SK-N-SH (cell line): ENCODE results near the gene ZNF280D. TPM values are rescaled to one million over a fixed set of nuclear protein-coding genes. Genes with fewer than 3 reads are reported as not detected.

Source experiments
- CTCF ChIA-PET: fragments of 300-600, 350-600 bp; formaldehyde crosslinking; extraction: SDS; loops from one replicate; lab custom pipeline; 2021; lab: Yijun Ruan, JAX
- POLR2A ChIA-PET: fragments of 350-600 bp; sonication (Branson Sonifier 250); formaldehyde crosslinking; extraction: SDS; loops from one replicate; lab custom pipeline; 2020; ENCODE audit warnings: antibody characterized with exemption, inconsistent platforms; lab: Yijun Ruan, JAX
- DNase-seq: peaks from one replicate; pipeline ENCODE4 v3.0.0; 2012
- H2AFZ ChIP-seq: fragments of 200-600 bp; sonication (generic); 2 replicates; pipeline ENCODE4 v1.8.1; 2016; ENCODE audit warnings: antibody characterized with exemption, mild to moderate bottlenecking, low read depth
- H3F3A ChIP-seq: fragments of 200-600 bp; sonication (generic); replicated peaks from 2 replicates; pipeline ENCODE3; 2016; ENCODE audit warnings: antibody characterized with exemption, mild to moderate bottlenecking; ENCODE audit not compliant: insufficient read depth
- H3K27ac ChIP-seq, 2 experiments: fragments of 200-500 bp in 1 of 2; fragments of 200-600 bp in 1 of 2; sonication (Bioruptor generic) in 1 of 2; sonication (generic), shearing (Covaris generic) in 1 of 2; 2 replicates each; pipeline versions ENCODE4 v1.5.1 to v1.6.1; 2014 to 2016; ENCODE audit warnings: low read depth in 2 of 2, inconsistent platforms in 1 of 2, low read length in 1 of 2, mild to moderate bottlenecking in 1 of 2, mixed read lengths in 1 of 2
- H3K27me3 ChIP-seq: fragments of 200-600 bp; sonication (generic), shearing (Covaris generic); 2 replicates; pipeline ENCODE4 v1.6.1; 2016; ENCODE audit warnings: mixed run types; ENCODE audit not compliant: insufficient read depth
- H3K36me3 ChIP-seq, 2 experiments: fragments of 200-500 bp in 1 of 2; fragments of 200-600 bp in 1 of 2; sonication (Bioruptor generic) in 1 of 2; sonication (generic) in 1 of 2; replicated peaks in 1 of 2; 2 replicates each; pipeline versions ENCODE3 to v1.5.1; 2014 to 2016; ENCODE audit warnings: low read length in 1 of 2, mild to moderate bottlenecking in 1 of 2; ENCODE audit not compliant: insufficient read depth in 2 of 2, control insufficient read depth in 1 of 2
- H3K4me1 ChIP-seq, 2 experiments: fragments of 200-500 bp in 1 of 2; fragments of 200-600 bp in 1 of 2; sonication (Bioruptor generic) in 1 of 2; sonication (generic), shearing (Covaris generic) in 1 of 2; 2 replicates each; pipeline versions ENCODE4 v1.5.1 to v1.6.1; 2014 to 2016; ENCODE audit warnings: low read depth in 1 of 2, low read length in 1 of 2, mixed run types in 1 of 2; ENCODE audit not compliant: insufficient read depth in 2 of 2, control insufficient read depth in 1 of 2
- H3K4me2 ChIP-seq: fragments of 200-600 bp; sonication (generic), shearing (Covaris generic); 2 replicates; pipeline ENCODE4 v1.6.1; 2017; ENCODE audit warnings: mixed run types
- H3K4me3 ChIP-seq, 2 experiments: fragments of 200-500 bp in 1 of 2; fragments of 200-600 bp in 1 of 2; sonication (Bioruptor generic) in 1 of 2; sonication (generic), shearing (Covaris generic) in 1 of 2; 2 replicates each; pipeline versions ENCODE4 v1.5.1 to v1.8.1; 2014 to 2016; ENCODE audit warnings: low read depth in 2 of 2, inconsistent platforms in 1 of 2, low read length in 1 of 2, mild to moderate bottlenecking in 1 of 2, mixed read lengths in 1 of 2, moderate library complexity in 1 of 2
- H3K79me2 ChIP-seq: fragments of 200-600 bp; sonication (generic); 2 replicates; pipeline ENCODE4 v1.8.1; 2017; ENCODE audit warnings: mild to moderate bottlenecking; ENCODE audit not compliant: insufficient read depth
- H3K9ac ChIP-seq: fragments of 200-600 bp; sonication (generic); 2 replicates; pipeline ENCODE4 v1.6.1; 2017; ENCODE audit warnings: mixed run types
- H3K9me2 ChIP-seq: fragments of 200-600 bp; sonication (generic); 2 replicates; pipeline ENCODE4 v1.6.1; 2017; ENCODE audit warnings: mixed run types
- H3K9me3 ChIP-seq: fragments of 200-600 bp; sonication (generic); 2 replicates; pipeline ENCODE4 v1.6.1; 2017; ENCODE audit warnings: mixed run types, mild to moderate bottlenecking, moderate library complexity
- H4K20me1 ChIP-seq: fragments of 200-600 bp; sonication (generic); 2 replicates; pipeline ENCODE4 v1.6.1; 2017; ENCODE audit warnings: mild to moderate bottlenecking, mixed run types; ENCODE audit not compliant: insufficient read depth
- GABPA ChIP-seq: IDR thresholded peaks from 2 replicates; pipeline ENCODE4 v1.4.0; 2012; ENCODE audit warnings: low read depth, mild to moderate bottlenecking
- JUND ChIP-seq: IDR thresholded peaks from 2 replicates; pipeline ENCODE4 v1.4.0; 2012
- MEF2A ChIP-seq: IDR thresholded peaks from 2 replicates; pipeline ENCODE4 v1.4.0; 2012; ENCODE audit warnings: low read depth, borderline replicate concordance
- MXI1 ChIP-seq: IDR thresholded peaks from 2 replicates; pipeline ENCODE4 v1.6.1; 2012; ENCODE audit warnings: mild to moderate bottlenecking, low read depth, low read length, improper control_type of control experiment
- NFIC ChIP-seq: IDR thresholded peaks from 2 replicates; pipeline ENCODE4 v1.4.0; 2012; ENCODE audit warnings: borderline replicate concordance
- NRF1 ChIP-seq: IDR thresholded peaks from 2 replicates; pipeline ENCODE4 v1.6.1; 2012; ENCODE audit warnings: low read depth, mild to moderate bottlenecking, low read length
- RAD21 ChIP-seq: IDR thresholded peaks from 2 replicates; pipeline ENCODE4 v1.6.1; 2012; ENCODE audit warnings: mild to moderate bottlenecking, low read length
- RFX5 ChIP-seq: IDR thresholded peaks from 2 replicates; pipeline ENCODE4 v1.6.1; 2012; ENCODE audit warnings: mild to moderate bottlenecking, improper control_type of control experiment, low read length
- RXRA ChIP-seq: IDR thresholded peaks from 2 replicates; pipeline ENCODE4 v1.4.0; 2012; ENCODE audit warnings: low read depth, mild to moderate bottlenecking, borderline replicate concordance
- TEAD4 ChIP-seq: IDR thresholded peaks from 2 replicates; pipeline ENCODE4 v1.4.0; 2012; ENCODE audit warnings: mild to moderate bottlenecking, borderline replicate concordance; ENCODE audit not compliant: insufficient read depth
- WGBS: methylation state at CpG from one replicate; pipeline ENCODE4 v1.1.6; 2017; ENCODE audit warnings: low lambda C conversion rate; 5-methylcytosine and 5-hydroxymethylcytosine counted together
- polyA plus RNA-seq, 3 experiments: library from polyadenylated mRNA; depleted of rRNA; stranded (reverse); fragments of >200 nt; gene quantifications; 2 replicates each; pipeline ENCODE4 v1.2.3, GENCODE V29; 2012
- TF ChIP-seq, protein P1 (sequence below): IDR thresholded peaks from 2 replicates; pipeline ENCODE4 v1.6.1; 2012; ENCODE audit warnings: mild to moderate bottlenecking, low read depth, low read length, moderate library complexity
- TF ChIP-seq, protein P2 (sequence below): IDR thresholded peaks from 2 replicates; pipeline ENCODE4 v1.4.0; 2012; ENCODE audit warnings: low read depth, borderline replicate concordance
- TF ChIP-seq, protein P3 (sequence below): fragments of 150-350 bp; IDR thresholded peaks from 2 replicates; pipeline ENCODE4 v1.6.1; 2017; ENCODE audit warnings: antibody characterized with exemption, low read length, low read depth, borderline replicate concordance
- TF ChIP-seq, protein P4 (sequence below): IDR thresholded peaks from 2 replicates; pipeline ENCODE4 v1.4.0; 2012; ENCODE audit warnings: low read depth
- TF ChIP-seq, protein P5 (sequence below): fragments of 150-350 bp; IDR thresholded peaks from 2 replicates; pipeline ENCODE4 v1.6.1; 2016; ENCODE audit warnings: mild to moderate bottlenecking, low read depth, low read length
- TF ChIP-seq, protein P6 (sequence below): IDR thresholded peaks from 2 replicates; pipeline ENCODE4 v1.4.0; 2012; ENCODE audit warnings: low read depth, borderline replicate concordance

The ZNF280D gene
- polyA plus RNA-seq, 1 of the 3 experiments (the other 2 are of a cell fraction), result 5.4 TPM

DNA sequence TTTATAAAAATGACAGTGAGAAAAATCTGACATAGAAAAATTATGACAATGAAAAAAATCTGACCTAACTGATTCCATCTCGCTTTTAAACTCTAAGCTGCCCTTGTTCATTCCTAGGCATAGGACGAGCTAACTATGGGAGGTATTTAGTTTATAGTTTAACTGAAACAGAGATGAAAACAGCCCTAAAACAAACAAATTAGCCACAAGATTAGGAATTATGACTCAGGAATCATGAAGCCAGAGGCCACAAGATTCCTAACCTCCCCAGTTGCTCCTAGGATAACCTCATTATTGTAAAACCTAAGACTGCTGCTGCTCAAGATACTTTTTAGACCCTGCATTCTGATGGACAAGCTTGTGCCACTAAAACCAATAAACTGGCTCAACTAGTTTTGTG lies 145.6 kb downstream of the ZNF280D start:
- Histone ChIP-seq H3K9me3 (peaks cover 5% of the 10 kb centered on the region; the same call in 1 of the 2 replicates), H3F3A (no peaks in the 10 kb centered on the region), H3K79me2 (no peaks in the 10 kb centered on the region), H3K36me3 (no peaks in the 10 kb centered on the region), H2AFZ (no peak overlapping the region), H3K4me2 (no peak overlapping the region), H3K9me2 (no peaks in the 10 kb centered on the region), H3K9ac (no peak overlapping the region), H3K4me3 (no peak overlapping the region), H3K4me1 (no peaks in the 10 kb centered on the region), H4K20me1 (no peaks in the 10 kb centered on the region), H3K27me3 (no peaks in the 10 kb centered on the region), H3K27ac (no peak overlapping the region)
- ChIA-PET CTCF (no interaction called here), POLR2A (no interaction called here)
- TF ChIP-seq, protein P1, sequence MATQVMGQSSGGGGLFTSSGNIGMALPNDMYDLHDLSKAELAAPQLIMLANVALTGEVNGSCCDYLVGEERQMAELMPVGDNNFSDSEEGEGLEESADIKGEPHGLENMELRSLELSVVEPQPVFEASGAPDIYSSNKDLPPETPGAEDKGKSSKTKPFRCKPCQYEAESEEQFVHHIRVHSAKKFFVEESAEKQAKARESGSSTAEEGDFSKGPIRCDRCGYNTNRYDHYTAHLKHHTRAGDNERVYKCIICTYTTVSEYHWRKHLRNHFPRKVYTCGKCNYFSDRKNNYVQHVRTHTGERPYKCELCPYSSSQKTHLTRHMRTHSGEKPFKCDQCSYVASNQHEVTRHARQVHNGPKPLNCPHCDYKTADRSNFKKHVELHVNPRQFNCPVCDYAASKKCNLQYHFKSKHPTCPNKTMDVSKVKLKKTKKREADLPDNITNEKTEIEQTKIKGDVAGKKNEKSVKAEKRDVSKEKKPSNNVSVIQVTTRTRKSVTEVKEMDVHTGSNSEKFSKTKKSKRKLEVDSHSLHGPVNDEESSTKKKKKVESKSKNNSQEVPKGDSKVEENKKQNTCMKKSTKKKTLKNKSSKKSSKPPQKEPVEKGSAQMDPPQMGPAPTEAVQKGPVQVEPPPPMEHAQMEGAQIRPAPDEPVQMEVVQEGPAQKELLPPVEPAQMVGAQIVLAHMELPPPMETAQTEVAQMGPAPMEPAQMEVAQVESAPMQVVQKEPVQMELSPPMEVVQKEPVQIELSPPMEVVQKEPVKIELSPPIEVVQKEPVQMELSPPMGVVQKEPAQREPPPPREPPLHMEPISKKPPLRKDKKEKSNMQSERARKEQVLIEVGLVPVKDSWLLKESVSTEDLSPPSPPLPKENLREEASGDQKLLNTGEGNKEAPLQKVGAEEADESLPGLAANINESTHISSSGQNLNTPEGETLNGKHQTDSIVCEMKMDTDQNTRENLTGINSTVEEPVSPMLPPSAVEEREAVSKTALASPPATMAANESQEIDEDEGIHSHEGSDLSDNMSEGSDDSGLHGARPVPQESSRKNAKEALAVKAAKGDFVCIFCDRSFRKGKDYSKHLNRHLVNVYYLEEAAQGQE, result no peak
- TF ChIP-seq NRF1 (no peak), TEAD4 (no peak), RFX5 (no peak), MEF2A (no peak), JUND (no peak), MXI1 (no peak), GABPA (no peak), RAD21 (no peak), NFIC (no peak), RXRA (no peak)
- TF ChIP-seq, protein P2, sequence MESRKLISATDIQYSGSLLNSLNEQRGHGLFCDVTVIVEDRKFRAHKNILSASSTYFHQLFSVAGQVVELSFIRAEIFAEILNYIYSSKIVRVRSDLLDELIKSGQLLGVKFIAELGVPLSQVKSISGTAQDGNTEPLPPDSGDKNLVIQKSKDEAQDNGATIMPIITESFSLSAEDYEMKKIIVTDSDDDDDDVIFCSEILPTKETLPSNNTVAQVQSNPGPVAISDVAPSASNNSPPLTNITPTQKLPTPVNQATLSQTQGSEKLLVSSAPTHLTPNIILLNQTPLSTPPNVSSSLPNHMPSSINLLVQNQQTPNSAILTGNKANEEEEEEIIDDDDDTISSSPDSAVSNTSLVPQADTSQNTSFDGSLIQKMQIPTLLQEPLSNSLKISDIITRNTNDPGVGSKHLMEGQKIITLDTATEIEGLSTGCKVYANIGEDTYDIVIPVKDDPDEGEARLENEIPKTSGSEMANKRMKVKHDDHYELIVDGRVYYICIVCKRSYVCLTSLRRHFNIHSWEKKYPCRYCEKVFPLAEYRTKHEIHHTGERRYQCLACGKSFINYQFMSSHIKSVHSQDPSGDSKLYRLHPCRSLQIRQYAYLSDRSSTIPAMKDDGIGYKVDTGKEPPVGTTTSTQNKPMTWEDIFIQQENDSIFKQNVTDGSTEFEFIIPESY, result no peak
- TF ChIP-seq, protein P3, sequence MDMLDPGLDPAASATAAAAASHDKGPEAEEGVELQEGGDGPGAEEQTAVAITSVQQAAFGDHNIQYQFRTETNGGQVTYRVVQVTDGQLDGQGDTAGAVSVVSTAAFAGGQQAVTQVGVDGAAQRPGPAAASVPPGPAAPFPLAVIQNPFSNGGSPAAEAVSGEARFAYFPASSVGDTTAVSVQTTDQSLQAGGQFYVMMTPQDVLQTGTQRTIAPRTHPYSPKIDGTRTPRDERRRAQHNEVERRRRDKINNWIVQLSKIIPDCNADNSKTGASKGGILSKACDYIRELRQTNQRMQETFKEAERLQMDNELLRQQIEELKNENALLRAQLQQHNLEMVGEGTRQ, result no peak
- TF ChIP-seq, protein P4, sequence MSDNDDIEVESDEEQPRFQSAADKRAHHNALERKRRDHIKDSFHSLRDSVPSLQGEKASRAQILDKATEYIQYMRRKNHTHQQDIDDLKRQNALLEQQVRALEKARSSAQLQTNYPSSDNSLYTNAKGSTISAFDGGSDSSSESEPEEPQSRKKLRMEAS, result no peak
- TF ChIP-seq, protein P5, sequence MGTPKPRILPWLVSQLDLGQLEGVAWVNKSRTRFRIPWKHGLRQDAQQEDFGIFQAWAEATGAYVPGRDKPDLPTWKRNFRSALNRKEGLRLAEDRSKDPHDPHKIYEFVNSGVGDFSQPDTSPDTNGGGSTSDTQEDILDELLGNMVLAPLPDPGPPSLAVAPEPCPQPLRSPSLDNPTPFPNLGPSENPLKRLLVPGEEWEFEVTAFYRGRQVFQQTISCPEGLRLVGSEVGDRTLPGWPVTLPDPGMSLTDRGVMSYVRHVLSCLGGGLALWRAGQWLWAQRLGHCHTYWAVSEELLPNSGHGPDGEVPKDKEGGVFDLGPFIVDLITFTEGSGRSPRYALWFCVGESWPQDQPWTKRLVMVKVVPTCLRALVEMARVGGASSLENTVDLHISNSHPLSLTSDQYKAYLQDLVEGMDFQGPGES, result no peak
- TF ChIP-seq, protein P6, sequence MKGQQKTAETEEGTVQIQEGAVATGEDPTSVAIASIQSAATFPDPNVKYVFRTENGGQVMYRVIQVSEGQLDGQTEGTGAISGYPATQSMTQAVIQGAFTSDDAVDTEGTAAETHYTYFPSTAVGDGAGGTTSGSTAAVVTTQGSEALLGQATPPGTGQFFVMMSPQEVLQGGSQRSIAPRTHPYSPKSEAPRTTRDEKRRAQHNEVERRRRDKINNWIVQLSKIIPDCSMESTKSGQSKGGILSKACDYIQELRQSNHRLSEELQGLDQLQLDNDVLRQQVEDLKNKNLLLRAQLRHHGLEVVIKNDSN, result no peak
- WGBS, result 24% methylated on average over 2 of the region's 2 CpGs
- no peak for DNase-seq
